NB4 (cell line): ENCODE data around the gene BRSK1.

Experiments
- DNase-seq: peaks from one replicate; pipeline ENCODE4 v3.0.0; 2010; ENCODE audit warnings: low read depth
- H3K4me3 ChIP-seq: one replicate; pipeline ENCODE4 v1.5.1; 2011; ENCODE audit warnings: mild to moderate bottlenecking, low read depth, low read length, moderate library complexity
- CTCF ChIP-seq: IDR thresholded peaks from one replicate; pipeline ENCODE4 v1.5.1; 2012; ENCODE audit warnings: low read depth, low read length
- MAX ChIP-seq: IDR thresholded peaks from 2 replicates; pipeline ENCODE4 v1.6.1; 2011; ENCODE audit warnings: low read depth, low read length
- MYC ChIP-seq: IDR thresholded peaks from 2 replicates; pipeline ENCODE4 v1.6.1; 2011; ENCODE audit warnings: low read depth, low read length
- POLR2A ChIP-seq: IDR thresholded peaks from 2 replicates; pipeline ENCODE4 v1.6.1; 2011; ENCODE audit warnings: mild to moderate bottlenecking; ENCODE audit not compliant: insufficient read length; ENCODE audit errors: extremely low read depth

Gene BRSK1

GRCh38 chr19:55256562-55257460 lies 27.0 kb upstream of the BRSK1 start:
- H3K4me3 ChIP-seq = peak overlapping the region; percentile 88

GRCh38 chr19:55257461-55258420 lies 26.1 kb upstream of the BRSK1 start:
- peak; percentile 52; the same call in 1 of the 2 replicates for TF ChIP-seq MYC
- peak; percentile 94 for TF ChIP-seq MAX
- no peak for TF ChIP-seq POLR2A
- peak; percentile 61 for DNase-seq
- H3K4me3 ChIP-seq = peak overlapping the region; percentile 88

More at GRCh38 chr19:55256562-55257460, 27.0 kb upstream of the BRSK1 start:
- TF ChIP-seq CTCF (no peak), MAX (peak; percentile 60)
- peak; percentile 43 for DNase-seq

- DNase-seq = no peak
- TF ChIP-seq POLR2A = no peak
- TF ChIP-seq MAX = no peak
- no peak for TF ChIP-seq MYC
- no peak for TF ChIP-seq CTCF
- H3K4me3 ChIP-seq = peak overlapping the region; percentile 88
Measured at GRCh38 chr19:55258476-55258827, 25.3 kb upstream of the BRSK1 start.

- DNase-seq = peak; percentile 97
- TF ChIP-seq MAX (peak; percentile 65), CTCF (no peak), POLR2A (peak; percentile 90), MYC (peak; percentile 83)
- peak within 1 kb of the TSS; percentile 88 for H3K4me3 ChIP-seq
Measured at GRCh38 chr19:55258828-55259539, 24.8 kb upstream of the BRSK1 start, which contains the start of gene PPP6R1. PPP6R1 (minus strand) TSS chr19:55259017; CDS start chr19:55247103, 11,914 bp downstream.

- TF ChIP-seq MYC (no peak), POLR2A (no peak), CTCF (no peak), MAX (no peak)
- peak; percentile 30 for DNase-seq
- H3K4me3 ChIP-seq = peak overlapping the region; percentile 69
Measured at GRCh38 chr19:55259540-55260210, 24.1 kb upstream of the BRSK1 start.
